NCI-H226 (cell line): ENCODE results near the gene NUAK1.

ENCODE experiments used
- DNase-seq: peaks from one replicate; pipeline ENCODE4 v3.0.0-alpha.2; 2015

The NUAK1 gene

DNA sequence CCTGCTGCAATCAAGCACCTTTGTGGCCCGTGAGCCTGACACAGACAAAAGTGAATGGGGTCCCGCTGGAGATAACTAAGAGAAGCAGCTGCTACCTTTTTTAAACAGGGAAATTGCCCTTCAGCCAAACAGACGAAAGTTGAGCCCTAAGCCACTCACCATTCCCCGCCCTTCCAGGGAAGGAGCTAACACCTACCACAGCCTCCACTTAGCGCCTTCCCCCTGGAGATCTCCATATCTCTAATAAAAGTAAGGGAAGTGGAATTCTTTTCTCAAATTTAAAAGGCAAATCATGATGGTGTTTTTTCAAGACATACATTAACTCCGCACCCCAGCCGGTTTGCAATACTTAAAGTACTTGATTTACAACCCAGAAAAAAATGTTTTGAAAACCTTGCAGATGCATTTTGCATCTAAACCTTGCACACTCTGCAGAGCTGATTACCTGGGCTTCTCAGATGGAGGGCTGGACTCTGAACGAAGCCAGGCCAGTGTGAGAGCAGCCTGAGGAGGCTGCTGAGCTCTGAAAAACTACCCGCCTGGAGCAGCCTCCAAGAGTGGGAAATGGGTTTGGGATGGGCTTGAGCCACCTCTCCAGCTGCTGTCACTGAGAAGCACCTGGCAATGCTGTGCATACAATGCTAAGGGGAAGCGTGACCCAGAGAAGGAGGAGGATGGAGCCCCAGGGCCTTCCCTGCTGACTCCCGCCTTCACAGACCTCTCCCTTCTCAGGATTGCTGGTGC, 10.0 kb downstream of the NUAK1 start:
- DNase-seq = no peak

DNA sequence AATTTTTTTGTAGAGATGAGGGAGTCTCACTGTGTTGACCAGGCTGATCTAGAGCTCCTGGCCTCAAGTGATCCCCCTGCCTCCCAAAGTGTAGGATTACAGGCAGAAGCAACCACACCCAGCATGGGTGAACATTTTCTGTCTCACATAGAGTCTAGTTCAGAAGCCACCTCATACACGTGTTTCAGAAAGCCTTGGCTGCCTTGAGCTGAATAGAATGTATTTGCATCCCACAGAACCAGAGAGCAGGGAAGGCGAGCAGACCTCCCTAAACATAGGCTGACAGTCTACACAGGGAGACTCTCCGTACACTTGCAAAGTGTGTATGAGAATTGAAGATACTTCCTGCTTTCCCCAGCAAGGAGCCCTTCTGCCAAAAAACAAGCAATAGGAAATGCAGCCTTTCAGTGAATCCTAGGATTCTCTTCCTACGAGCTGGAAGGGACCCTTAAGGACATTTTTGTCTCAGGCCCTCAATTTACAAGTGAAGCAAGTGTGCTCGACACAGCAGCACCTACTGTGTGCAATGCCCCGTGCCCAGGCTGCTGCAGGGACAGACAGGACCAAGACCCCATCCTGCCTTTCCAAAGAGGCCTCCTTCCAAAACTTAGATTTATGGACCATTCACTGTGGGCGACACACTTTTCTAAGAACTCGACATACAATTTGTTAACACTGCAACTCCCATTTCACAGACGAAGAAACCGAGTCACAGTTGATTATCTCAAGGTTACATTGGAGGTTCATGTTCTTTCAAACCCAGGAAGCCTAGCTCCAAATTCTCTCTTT, 11.2 kb downstream of the NUAK1 start:
- no peak for DNase-seq

DNA sequence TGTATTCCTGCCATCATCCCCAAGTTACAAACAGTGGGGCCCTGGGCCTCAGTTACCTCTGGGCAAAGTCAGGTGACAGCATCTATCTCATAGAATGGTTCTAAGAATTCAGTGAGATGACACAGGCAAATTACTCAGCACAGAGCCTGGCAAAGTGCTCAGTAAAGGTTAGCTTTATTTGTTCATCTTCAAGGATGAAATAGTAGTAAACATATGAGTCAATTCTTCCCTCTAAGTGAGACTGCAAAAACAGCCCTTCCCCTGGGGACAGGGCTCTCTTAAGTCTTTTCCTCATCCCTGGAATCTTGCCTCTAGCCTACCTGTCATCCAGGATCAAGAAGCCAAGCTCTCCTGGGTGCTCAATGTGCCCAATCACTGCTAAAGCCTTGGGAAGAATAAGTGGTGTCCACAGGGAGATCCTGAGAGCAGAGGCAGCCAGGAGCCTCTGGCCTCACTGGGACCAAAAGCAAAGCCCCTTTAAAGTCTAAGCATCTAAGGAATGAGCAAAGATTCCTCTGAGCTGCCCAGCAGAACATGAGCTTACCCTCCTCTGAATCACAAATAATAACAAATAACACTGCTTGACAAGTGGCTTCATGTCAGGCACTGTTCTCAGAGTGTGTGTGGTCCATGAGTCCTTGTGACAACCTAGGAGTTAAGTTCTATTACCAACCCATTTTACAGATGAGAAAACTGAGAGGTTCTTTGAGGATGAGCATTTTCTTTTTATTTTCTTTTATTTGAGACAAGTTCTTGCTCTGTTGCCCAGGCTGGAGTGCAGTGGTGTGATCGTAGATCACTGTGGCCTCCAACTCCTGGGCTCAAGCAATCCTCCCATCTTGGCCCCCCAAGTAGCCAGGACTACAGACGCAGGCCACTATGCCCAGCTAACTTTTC, 12.1 kb downstream of the NUAK1 start:
- no peak for DNase-seq

DNA sequence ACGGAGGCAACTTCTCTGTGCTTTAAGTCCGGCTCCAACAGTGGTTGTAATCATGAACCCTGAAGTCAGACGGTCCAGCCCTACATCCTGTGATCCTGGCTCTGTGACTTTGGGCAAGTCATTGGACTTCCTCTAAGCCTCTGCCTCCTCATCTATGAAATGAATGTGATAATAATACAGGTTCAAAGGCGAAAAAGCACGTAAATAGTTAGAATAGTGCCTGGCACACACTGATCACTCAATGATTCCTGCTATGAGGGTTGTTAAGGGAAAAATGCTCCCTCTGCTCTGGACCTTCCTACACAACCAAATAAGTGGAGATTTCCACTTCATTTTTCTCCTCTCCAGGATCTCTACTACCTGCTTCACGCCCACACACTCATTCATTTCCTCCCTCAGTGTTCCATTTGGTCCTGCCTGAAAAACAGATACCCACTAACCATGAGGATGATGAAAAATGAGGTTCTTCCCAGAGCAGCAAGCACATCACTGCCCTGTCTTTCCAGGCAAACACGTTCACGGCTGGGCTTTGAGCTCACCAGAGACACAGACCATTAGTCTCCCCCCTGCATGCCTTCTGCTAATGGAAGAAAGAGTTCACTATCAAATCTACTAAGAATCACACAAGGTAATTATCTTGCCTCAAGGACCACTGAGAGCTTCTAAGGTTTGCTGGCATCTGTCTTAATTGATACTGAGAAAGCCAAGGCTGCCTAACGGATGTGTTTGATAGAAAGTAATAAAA, 13.2 kb downstream of the NUAK1 start:
- no peak for DNase-seq

DNA sequence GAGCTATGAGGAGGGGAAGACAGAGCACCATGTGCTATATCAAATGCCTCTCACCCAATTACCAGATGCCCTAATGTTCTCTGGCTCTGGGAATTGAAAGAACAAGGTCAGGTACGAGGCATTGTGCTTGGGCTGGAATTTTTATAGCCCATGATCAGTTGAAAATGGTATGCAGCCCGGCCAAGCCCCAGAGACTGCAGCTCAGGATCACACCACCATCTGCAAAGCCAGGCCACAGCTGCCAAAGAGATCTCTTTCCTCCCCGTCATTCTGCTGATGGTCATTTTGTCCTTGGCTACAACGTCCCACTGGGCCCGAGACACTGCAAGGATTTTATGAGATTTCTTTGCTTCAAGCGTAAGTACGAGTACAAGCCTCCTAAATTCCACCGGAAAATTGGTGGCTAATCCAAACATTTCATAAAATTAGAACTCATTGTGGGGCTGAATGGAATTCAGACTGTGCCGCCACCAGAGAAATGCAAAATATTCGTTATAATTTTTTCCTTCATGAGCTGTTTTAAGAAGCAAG, 15.1 kb downstream of the NUAK1 start:
- no peak for DNase-seq

DNA sequence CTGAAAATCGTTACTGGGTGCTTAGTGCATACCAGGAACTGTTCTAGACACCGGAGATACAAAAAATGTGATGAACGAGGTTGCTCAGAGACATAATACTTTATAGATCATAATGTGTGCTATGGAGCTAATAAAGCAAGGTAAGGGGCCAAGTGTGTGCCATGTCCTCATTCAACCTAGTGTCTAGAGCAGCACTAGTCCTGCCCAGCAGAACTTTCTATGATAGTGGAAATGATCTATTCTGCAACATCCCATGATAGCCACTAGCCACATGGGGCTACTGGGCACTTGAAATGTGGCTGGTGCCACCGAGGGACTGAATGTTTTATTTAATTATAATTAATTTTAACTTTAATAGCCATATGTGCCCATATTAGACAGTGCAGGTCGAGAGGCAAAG, 15.6 kb downstream of the NUAK1 start:
- no peak for DNase-seq

DNA sequence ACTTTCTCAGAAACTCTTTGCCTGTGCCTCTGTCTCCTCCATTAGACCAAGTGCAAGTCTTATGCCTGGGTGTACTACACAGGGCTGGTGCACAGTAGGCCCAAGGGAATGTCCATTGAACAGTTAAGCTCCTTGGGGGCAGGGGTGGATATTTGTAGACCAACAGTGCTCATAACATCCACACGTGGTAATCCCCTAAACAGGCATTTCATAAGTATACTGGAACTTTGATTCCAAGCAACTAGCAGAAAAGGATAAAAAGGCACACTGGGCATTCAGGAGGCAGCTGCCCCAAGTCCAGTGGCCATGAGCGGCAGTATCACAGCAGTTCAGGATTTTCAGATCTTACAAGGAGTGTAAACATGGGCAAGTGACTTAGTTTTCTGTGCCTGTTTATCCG, 16.8 kb downstream of the NUAK1 start:
- no peak for DNase-seq

DNA sequence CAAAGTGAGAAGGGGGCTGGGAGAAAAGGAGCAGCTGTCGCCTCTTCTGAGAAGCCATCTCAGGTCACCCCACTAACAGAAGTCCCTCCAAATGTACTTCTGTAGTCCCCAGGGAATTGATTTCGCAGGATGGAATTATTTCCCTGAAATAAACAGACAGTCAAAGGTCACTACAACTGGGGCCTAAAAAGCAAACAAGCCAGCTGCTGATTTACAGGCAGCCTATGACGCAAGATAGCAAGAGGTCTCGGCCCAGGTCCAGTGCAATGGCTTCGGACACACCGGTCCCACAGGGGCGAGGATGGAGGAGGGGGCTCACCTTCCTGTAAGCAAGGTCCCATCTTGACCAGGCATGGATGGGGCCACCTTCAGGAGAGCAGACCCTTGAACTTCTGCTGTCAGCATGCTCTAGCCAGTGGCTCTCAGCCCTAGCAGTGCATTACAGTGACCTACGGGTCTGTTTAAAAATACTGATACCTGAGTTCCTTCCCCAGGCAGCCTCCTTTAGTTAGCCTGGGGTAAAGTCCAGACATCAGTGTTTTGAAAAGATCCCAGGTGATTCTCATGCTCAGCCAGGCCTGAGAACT, 18.1 kb downstream of the NUAK1 start:
- DNase-seq = no peak

DNA sequence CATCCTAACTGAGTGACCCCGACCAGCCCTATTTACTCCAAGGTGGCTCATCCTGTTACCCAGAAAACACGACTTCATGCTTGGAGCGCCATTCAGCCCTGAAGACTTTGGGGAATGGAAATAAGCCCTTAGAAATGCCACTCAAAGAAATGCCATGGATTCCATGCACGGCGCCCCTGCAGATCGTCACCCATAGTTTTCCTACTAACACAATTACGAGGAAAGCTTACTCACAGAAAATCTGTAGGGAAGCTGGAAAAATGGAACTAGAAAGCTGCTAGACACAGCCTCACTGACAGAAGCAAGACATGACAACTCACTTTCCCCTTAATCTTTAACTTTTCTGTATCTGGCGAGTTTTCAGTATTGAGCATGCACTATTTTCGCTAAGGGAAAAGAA, 19.5 kb downstream of the NUAK1 start:
- no peak for DNase-seq

DNA sequence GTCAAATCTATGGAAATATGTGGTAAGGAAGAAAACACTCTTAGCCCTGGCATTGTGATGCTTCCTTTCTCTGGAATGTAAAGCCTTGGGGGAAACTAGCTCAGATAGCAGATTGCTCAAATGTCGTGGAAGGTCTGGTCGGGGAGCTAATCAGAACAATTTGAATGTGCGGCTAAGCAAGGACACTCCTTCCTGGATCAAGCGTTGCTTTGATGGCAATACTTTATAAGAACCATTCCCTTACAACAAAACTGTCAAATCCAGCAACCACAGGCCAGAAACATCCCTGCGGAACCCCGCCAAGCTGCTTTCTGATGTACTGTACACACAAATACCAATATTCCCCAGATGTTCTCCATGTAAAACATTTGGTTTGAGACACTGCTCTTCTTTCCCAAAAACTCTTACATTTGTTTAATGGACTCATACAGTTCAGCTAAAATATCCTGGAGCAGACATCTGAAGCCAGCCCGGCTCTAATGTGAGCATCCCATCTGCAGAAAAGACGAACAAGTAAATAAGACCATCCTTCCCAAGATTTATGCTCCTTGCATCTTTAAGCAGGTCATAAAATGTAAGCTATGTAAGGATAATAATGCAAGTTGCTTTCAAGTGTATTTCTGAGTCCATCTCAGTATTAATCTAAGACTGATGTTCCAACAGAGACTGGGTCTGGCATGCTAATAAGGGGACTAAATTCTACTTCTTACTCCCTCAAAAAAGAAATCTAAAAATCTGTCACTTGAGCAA, 20.2 kb downstream of the NUAK1 start:
- DNase-seq = peak; percentile 48

DNA sequence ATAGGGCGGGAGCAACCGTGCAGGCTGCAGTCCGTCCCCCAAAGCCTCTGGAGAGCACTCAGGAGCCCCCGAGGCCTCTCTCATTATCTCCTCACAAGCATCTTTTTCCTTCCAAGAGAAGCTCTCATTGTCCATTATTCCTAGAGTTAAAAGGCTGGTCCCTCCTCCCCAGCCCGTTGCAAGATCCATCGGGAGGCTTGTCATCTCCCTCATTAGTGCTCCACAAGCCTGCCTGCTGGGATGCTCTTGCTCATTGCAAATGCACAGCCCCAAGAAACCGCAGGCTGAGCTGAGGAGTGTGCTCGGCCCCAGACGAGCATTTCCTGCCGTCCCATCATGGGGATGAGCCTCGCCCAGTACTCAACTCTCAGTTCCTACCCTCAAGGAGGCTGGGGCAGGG, 23.3 kb downstream of the NUAK1 start:
- no peak for DNase-seq

DNA sequence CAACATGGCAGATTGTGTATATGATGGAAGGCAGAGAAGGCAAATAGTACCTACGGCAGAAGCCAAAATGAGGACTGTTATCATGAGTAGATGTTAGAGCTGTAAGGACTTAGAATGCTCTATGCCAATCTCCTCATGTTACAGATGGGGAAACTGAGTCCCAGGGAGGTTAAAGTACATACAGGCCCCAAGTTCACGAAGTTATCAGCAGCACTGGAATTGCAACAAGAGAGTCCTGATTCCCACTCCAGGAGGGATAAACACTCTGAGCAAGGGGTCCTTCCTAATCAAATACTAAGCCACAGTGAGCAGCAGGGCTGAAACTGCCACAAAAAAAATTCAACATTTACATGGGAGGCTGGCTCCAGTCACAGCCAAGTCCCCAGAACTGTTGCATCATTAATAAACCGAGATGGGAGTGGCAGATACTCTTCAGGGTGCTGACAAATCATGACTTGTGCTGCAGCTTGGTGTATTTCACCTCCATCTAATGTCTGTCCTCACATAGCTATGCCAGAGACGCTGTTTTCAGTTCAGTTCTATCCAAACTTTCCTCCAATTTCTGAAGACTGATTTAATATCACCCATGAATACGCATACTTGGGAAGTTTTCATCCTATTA, 24.2 kb downstream of the NUAK1 start:
- DNase-seq = no peak

DNA sequence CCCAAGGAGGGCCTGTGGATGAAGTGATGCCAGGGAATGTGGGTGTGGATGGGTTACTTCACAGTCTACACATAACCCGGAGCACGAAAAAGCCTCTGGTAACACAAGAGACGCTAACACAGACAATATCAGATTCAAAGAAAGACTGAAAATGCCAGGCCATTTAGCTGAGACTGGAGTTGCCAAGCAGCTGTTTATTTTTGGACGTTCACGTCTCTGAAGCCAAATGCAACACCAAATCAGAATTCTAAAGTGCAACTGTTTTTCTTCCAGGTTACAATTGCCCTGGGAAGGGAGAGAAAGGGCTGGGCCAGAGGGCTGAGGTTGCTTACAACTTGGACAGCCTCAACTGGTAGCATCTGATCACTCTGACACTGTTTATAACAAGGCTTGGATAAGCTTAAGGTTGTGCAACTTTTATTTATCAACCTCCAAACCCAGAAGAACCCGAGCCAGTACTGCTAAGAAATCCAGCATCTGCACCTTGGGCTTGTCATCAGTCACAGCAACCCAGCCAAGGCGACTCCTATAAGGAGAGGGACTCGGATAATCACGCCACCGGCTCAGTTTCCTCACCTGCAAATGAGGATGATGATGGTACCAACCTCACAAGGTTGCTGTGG, 24.8 kb downstream of the NUAK1 start:
- DNase-seq = peak; percentile 42

DNA sequence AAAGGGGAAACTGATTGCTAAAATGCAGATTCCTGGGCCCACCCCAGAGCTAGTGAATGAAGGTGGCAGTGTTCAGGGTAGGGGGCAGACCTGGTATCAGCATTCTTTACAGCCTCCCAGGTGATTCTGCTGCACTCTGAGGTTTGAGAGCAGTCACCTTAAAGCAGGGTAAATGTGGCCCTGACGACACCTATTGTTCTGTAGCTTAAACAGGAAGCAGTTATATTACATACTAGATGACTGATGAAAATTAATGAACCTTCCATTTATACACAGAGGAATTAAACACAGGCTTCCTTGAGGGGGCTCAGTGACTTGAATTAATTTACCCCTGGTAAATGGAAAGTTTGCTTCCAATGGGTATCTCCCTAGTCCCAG, 25.3 kb downstream of the NUAK1 start:
- DNase-seq = no peak

DNA sequence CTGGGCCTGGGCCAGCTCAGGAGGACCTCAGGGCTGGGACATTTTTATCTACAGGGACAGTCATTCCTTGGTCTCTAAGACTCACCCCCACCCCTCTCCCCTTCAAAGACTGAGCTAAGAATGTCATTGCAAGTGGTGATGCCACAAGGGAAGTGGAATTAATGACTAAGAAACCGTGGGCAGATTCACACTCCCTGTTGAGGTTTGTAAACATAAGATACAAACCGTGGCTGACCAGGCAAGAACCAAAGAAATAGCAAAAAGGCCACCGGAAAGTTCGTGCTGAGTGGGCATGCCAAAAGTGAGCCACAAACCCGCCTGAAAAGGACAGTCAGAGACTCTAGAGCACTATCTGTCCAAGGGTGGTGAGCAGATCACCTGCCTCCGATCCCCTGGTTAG, 25.7 kb downstream of the NUAK1 start:
- peak; percentile 44 for DNase-seq

DNA sequence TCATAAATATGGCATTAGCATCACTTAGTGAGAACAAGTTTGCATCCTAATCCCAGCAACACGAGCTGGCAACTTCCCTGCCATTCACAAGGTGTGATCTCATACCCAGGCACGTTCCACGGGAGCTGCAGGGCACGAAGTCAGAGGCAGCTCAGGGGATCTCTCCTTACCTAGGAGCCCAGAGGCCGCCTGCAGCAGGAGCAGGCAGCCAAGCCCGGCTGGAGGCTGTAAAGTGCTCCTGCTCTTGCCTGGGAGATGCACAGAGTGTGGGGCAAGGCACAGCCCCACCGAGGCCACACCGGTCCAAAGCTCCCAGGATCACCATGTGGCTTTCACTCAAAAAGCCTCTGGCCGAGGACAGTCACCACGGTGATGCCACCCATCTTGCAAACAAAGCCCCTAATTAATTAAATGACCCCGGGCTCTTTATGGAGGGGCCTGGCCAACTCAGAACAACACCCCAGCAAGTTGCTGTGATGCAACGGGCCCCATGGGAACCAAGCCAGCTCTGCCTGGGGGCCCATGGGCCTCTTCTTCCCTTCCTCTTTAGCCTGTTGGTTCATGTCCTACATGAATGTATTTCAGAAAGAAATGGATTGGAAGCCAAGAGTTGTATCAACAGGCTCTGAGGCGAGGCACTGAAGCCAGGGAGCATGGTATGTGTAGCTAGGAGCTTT, 26.5 kb downstream of the NUAK1 start:
- DNase-seq = peak; percentile 68

DNA sequence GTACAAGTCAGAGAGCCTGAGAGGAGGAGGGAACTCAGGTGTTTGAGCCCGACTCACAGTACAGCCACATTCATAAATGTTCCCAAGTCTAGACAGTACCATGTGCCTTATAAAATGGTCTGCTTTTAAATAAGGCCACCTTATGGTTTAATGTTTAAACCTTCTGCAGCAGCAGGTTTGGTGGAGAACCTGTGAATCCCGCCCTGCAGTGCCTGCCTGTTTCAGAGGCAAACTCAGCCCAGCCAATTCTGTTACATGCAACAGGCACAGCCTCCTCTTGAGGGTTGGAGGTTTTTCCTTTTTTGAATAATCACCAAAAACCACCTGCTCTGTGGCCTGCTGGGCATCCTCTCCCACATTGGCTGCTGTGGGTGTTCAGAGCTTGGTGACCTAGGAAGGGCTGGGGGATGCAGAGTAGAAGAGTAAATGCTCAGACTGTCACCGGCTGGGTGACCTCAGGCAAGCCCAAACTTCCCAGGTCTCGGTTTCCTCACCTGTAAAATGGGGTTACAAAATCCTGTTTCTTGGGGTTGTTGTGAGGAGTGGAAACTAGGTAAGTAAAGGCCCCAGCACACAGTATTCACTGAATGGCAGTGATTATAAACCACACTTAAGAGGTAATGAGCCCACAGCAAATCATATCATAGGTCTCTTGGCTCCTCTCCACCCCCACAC, 28.0 kb downstream of the NUAK1 start:
- DNase-seq = no peak

DNA sequence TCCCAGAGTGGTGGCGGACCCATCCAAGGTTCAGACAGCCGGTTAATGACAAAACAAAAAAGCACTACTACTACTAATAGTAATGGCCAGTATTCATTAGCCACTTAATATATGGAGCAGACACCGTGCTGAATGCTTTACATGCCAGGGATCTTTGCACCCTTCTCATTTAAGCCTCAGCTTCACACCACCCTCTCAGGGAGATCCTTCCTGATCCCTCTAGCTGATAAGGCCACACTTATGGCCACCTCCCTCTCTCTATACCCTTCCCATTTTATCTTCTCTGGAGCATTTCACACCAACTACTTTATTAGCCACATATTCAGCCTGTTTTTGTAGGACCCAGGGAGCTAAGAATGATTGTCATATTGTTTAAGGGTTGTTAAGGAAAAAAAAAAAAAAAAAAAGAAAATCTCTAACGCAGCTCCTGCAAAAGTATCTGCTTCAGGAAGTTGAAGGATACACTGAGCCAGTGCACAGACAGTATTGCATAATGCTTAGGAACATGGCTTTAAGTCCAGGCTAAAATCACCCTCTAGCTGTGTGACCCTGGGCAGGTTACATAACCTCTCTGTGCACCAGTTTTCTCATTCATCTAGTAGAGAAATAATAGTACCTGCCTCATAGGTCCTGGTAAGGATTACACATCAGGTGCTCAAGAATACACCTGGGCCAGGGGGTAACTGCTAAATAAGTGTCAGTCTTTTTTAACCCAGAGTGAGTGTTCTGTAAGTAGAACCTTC, 29.4 kb downstream of the NUAK1 start:
- no peak for DNase-seq
